ENCODE results near the gene SULT4A1.
A peak's percentile ranks its signal among the peaks of the same experiment; 100 is the strongest.
"Not testable (repeated sequence)": the region's sequence is repeated elsewhere in the genome, so short reads cannot be mapped to it uniquely, and the experiment has no call there.

SULT4A1 gene

GRCh38 chr22:43881091-43882061, 19.1 kb upstream of the SULT4A1 start:
- no peak overlapping the region for H3K27ac Mint-ChIP-seq
- no peak for ATAC-seq
- no peak overlapping the region for H3K4me3 Mint-ChIP-seq

GRCh38 chr22:43880541-43880991, 18.3 kb upstream of the SULT4A1 start:
- Mint-ChIP-seq H3K36me3 (no peaks in the 10 kb centered on the region), H3K4me1 (peaks cover 17% of the 10 kb centered on the region), H3K27ac (no peak overlapping the region), H3K4me3 (no peak overlapping the region), H3K9me3 (no peaks in the 10 kb centered on the region)
- no peak for ATAC-seq
- no peak for DNase-seq (ENCODE audit: low spot score in 2 of 2)

More at GRCh38 chr22:43881091-43882061, 19.1 kb upstream of the SULT4A1 start:
- Mint-ChIP-seq H3K36me3 (no peaks in the 10 kb centered on the region), H3K4me1 (peaks cover 17% of the 10 kb centered on the region), H3K9me3 (no peaks in the 10 kb centered on the region)
- no peak for DNase-seq (ENCODE audit: low spot score in 2 of 2)

DNA sequence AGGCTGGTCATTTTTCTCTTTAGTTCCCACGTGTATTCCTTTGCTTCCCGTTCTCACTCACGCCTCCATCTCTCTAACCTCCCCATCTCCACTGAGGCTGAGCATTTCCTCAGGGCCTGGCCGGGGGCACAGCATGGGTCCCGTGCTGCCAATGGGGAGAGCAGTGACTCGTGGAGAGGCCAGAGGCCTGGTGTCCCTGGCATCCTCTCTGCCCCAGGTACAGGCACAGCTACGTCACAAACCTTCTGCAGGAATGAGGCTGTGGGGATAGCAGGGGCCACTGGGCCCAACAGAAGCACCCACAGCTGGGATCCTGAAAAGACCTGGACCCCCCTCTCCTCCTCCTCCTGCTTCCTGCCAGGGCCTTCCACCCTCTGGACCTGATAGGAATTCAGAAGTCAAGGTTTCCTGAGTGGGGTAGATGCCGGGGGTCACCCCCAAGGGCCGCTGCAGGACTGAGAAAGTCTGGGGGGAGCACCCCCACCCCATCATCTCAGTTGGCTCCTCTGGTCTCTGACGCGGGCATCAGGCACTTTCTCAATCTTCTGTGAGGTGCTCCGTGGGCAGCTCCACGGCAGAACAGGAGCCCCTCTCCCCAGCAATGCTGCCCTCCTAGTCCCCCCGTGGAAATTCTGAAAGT, 17.7 kb upstream of the SULT4A1 start:
- no peak for ATAC-seq
- peaks cover 17% of the 10 kb centered on the region for H3K4me1 Mint-ChIP-seq

DNA sequence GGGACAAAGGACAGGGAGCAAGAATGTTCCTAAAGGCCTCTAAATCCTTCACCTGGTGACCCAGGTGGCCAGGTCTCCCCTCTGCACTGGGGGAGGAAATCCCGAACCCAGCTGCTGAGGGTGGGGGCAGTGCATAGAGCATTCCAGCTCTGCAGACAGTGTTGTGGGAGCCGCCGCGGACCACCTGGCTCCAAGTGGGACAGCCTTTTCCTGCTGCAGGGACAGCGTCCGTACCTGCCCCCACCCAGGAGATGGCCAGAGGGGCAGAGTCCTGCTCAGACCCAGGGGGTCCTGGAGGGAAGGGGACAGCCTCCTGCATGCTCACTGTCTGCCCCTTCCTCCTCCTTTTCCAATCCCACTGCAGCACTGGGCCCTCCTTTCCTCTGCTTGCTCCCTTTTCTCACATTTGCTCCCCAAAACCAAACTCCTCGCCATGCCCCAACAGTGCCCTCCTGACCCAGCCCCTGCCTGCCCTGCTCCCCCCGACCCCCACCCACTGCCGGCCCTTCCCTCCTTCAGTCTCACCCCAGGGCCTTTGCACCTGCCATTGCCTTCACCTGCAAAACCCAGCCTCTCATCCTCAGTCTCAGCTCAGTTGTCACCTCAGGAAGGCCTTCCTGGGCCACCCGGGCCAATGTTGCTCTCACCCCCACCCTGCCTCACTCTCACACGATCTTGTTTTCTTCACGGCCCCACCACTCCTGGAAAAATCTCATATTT, 16.7 kb upstream of the SULT4A1 start:
- peaks cover 11% of the 10 kb centered on the region for H3K4me1 Mint-ChIP-seq
- DNase-seq (ENCODE audit: low spot score in 2 of 2) (no peak), ATAC-seq (no peak)
- no peaks in the 10 kb centered on the region for H3K36me3 Mint-ChIP-seq
- no peak overlapping the region for H3K27ac Mint-ChIP-seq
- H3K9me3 Mint-ChIP-seq = no peaks in the 10 kb centered on the region
- no peak overlapping the region for H3K4me3 Mint-ChIP-seq

More for the DNA sequence above, 17.7 kb upstream of the SULT4A1 start:
- no peak for DNase-seq (ENCODE audit: low spot score in 2 of 2)
- no peak overlapping the region for H3K27ac Mint-ChIP-seq
- no peaks in the 10 kb centered on the region for H3K36me3 Mint-ChIP-seq
- H3K4me3 Mint-ChIP-seq = no peak overlapping the region
- H3K9me3 Mint-ChIP-seq = no peaks in the 10 kb centered on the region

GRCh38 chr22:43878079-43878795, 15.9 kb upstream of the SULT4A1 start:
- ATAC-seq (no peak), DNase-seq (ENCODE audit: low spot score in 2 of 2) (no peak)
- Mint-ChIP-seq H3K36me3 (no peaks in the 10 kb centered on the region), H3K9me3 (no peaks in the 10 kb centered on the region), H3K4me3 (no peak overlapping the region), H3K27ac (no peak overlapping the region), H3K4me1 (peaks cover 7% of the 10 kb centered on the region)

- Mint-ChIP-seq H3K36me3 (no peaks in the 10 kb centered on the region), H3K4me3 (no peak overlapping the region), H3K4me1 (no peaks in the 10 kb centered on the region), H3K27ac (no peak overlapping the region), H3K9me3 (no peaks in the 10 kb centered on the region)
- ATAC-seq (no peak), DNase-seq (ENCODE audit: low spot score in 2 of 2) (no peak)
Observed at GRCh38 chr22:43876866-43877509, 14.7 kb upstream of the SULT4A1 start.

DNA sequence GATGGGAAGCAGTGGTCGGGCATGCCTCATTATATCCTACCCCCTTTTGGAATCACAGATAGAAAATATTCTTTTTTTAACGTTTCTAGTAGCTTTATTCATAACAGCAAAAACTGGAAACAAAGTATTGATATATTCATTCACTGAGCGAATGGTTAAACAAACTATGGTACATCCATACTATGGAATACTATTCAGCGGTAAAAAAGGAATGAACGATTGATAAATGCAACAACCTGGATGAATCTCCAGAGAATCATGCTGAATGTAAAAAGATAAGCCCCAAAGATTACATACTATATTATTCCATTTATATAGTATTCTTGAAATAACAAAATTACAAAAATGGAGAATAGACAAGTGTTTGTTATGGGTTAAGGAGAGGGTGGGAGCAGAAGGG, 7.5 kb upstream of the SULT4A1 start:
- DNase-seq (ENCODE audit: low spot score in 2 of 2) (no peak), ATAC-seq (no peak)
- no peak overlapping the region for H3K27ac Mint-ChIP-seq
- no peaks in the 10 kb centered on the region for H3K4me1 Mint-ChIP-seq
- H3K9me3 Mint-ChIP-seq = peaks cover 3% of the 10 kb centered on the region
- no peaks in the 10 kb centered on the region for H3K36me3 Mint-ChIP-seq
- H3K4me3 Mint-ChIP-seq = no peak overlapping the region

DNA sequence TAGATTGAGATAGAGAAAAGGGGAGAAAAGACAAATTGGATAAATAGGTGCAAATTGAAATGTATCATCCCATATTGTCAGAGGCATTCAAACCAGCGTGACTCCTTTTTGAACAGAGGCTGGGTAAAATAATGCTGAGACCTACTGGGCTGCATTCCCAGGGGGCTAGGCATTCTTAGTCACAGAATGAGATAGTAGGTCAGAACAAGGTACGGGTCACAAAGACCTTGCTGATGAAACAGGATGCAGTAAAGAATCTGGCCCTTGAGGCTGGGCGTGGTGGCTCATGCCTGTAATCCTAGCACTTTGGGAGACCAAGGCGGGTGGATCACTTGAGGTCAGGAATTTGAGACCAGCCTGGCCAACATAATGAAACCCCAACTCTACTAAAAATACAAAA, 6.7 kb upstream of the SULT4A1 start:
- DNase-seq (ENCODE audit: low spot score in 2 of 2); H3K27ac Mint-ChIP-seq; H3K4me3 Mint-ChIP-seq; H3K36me3 Mint-ChIP-seq; H3K4me1 Mint-ChIP-seq; H3K9me3 Mint-ChIP-seq; ATAC-seq: not testable (repeated sequence)

GRCh38 chr22:43867839-43868635, 5.7 kb upstream of the SULT4A1 start:
- Mint-ChIP-seq H3K36me3 (no peaks in the 10 kb centered on the region), H3K27ac (no peak overlapping the region), H3K4me1 (no peaks in the 10 kb centered on the region), H3K4me3 (no peak overlapping the region), H3K9me3 (peaks cover 3% of the 10 kb centered on the region)
- no peak for ATAC-seq
- DNase-seq (ENCODE audit: low spot score in 2 of 2) = no peak

DNA sequence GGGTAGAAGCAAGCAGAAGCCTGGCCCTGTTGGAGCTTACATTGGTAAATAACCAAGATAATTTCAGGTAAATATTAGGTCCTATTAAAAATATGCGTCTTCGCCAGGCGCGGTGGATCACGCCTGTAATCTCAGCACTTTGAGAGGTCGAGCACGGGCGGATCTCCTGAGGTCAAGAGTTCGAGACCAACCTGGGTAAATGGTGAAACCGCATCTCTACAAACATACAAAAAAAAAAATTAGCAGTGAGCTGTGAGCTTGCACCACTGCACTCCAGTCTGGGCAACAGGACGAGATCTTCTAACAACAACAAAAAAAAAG, 529 bp upstream of the SULT4A1 start:
- ATAC-seq = no peak
- H3K27ac Mint-ChIP-seq = no peak overlapping the region
- DNase-seq (ENCODE audit: low spot score in 2 of 2) = no peak
- no peaks in the 10 kb centered on the region for H3K9me3 Mint-ChIP-seq
- H3K4me3 Mint-ChIP-seq = peak overlapping the region; percentile 33
- H3K4me1 Mint-ChIP-seq = no peaks in the 10 kb centered on the region
- no peaks in the 10 kb centered on the region for H3K36me3 Mint-ChIP-seq

GRCh38 chr22:43861529-43861928, 784 bp downstream of the SULT4A1 start:
- DNase-seq (ENCODE audit: low spot score in 2 of 2) = no peak
- H3K4me1 Mint-ChIP-seq = no peaks in the 10 kb centered on the region
- H3K4me3 Mint-ChIP-seq = no peak overlapping the region
- H3K36me3 Mint-ChIP-seq = no peaks in the 10 kb centered on the region
- no peak for ATAC-seq
- no peak overlapping the region for H3K27ac Mint-ChIP-seq
- peaks cover 5% of the 10 kb centered on the region for H3K9me3 Mint-ChIP-seq

DNA sequence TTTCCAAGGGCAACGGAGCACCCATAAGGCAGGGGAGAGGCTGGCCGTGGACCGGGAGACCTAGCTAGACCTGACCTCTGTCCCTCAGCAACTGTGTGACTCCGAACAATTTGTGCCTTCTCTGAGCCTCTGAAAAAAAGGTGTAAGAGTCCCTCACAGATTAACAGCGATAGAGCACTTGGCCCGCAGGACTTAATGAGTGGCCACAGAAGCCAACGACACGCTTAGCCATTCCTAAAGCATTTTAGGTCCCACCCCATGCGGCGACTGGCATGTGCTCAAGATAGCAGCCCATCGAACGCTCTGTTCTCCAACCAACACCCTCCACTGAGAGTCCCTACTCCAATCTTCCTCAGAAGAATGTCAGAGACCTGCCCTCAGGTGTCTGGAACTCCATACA, 1.5 kb downstream of the SULT4A1 start:
- no peak overlapping the region for H3K4me3 Mint-ChIP-seq
- H3K27ac Mint-ChIP-seq = no peak overlapping the region
- ATAC-seq (no peak), DNase-seq (ENCODE audit: low spot score in 2 of 2) (no peak)
- no peaks in the 10 kb centered on the region for H3K36me3 Mint-ChIP-seq
- peaks cover 5% of the 10 kb centered on the region for H3K9me3 Mint-ChIP-seq
- H3K4me1 Mint-ChIP-seq = no peaks in the 10 kb centered on the region

DNA sequence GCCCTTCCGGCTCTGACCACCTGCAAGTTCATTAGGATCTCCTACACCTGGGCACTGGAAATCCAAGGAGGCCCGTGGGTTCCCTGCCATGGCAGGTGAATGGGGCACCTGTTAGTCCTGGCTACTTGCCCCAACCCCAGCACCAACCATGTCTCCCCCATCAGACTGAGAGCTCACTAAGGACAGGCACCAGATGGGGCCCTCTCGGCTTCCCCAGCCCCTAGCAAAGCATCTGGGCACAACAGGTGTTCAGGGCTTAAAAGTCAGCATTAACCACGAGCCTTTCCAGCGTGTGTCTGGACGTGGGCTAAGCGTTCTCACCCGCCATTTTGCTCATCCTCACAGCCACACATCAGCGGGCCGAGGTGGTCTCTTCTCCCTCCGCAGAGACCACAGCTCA, 2.2 kb downstream of the SULT4A1 start:
- Mint-ChIP-seq H3K4me1 (no peaks in the 10 kb centered on the region), H3K4me3 (no peak overlapping the region), H3K36me3 (no peaks in the 10 kb centered on the region), H3K9me3 (peaks cover 5% of the 10 kb centered on the region), H3K27ac (no peak overlapping the region)
- DNase-seq (ENCODE audit: low spot score in 2 of 2) (no peak), ATAC-seq (no peak)

GRCh38 chr22:43859621-43860020, 2.7 kb downstream of the SULT4A1 start:
- DNase-seq (ENCODE audit: low spot score in 2 of 2) (no peak), ATAC-seq (no peak)
- Mint-ChIP-seq H3K9me3 (peaks cover 5% of the 10 kb centered on the region), H3K27ac (no peak overlapping the region), H3K36me3 (no peaks in the 10 kb centered on the region), H3K4me1 (no peaks in the 10 kb centered on the region), H3K4me3 (no peak overlapping the region)
